GM20431 (cell line): ENCODE results near the gene CLIC4.
"Not testable (repeated sequence)": the region's sequence is repeated elsewhere in the genome, so short reads cannot be mapped to it uniquely, and the experiment has no call there.

ENCODE experiments used
- in situ Hi-C: fragments of 300-500 bp; cut with MseI, MboI; formaldehyde crosslinking; loops from one replicate; pipeline ENCODE4 v1.15.0; 2020; ENCODE audit warnings: low sequenced_read_pairs; ENCODE audit not compliant: unreplicated experiment

CLIC4 gene

GRCh38 chr1:24768873-24769605 is 23.8 kb downstream of the CLIC4 start:
- in situ Hi-C loops = no loop called here

- in situ Hi-C loops = no loop called here
These were observed 24.7 kb downstream of the CLIC4 start for GRCh38 chr1:24769656-24770651.

- in situ Hi-C loops = no loop called here
These were observed 25.6 kb downstream of the CLIC4 start for GRCh38 chr1:24770881-24771280.

DNA sequence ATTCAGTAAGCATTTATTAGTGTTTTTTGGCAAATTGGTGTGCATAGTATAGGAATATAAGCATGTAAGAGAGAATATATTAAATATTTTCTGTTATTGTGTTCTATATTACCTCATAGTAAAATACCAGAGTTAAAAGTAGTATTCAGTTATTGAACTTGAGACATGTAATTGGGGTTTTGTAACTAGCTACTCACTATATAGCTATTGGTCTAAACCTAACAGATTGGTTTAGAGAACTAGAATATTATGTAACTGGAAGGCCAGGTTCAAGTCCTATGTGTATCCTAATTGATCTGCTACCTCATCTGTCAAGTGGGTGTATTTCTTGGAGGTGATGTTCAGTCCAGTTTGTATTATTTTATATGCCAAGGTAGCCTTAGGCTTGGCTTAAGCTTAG is 26.3 kb downstream of the CLIC4 start:
- in situ Hi-C loops = no loop called here

- in situ Hi-C loops = no loop called here
These were observed 28.4 kb downstream of the CLIC4 start for GRCh38 chr1:24773618-24774017.

- in situ Hi-C loops = no loop called here
These were observed 30.1 kb downstream of the CLIC4 start for GRCh38 chr1:24775348-24775747.

DNA sequence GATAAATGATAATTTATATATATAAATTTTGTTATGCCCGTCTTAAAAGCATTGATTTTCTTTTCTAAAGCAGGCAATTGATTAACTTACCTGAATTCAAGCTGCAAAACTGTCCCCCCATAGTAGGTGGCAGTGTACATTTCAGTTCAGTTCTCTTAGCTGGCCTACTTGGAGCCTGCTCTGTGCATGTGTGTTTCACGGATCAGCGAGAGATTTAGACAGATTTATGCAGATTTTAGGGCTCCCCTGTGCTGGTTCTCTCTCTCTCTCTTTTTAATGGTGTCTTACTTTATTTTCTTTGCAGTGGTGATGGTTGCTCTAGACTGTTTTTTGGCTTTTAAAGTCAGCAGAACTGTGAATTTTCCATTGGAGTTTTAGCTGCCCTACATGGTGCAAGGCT is 30.7 kb downstream of the CLIC4 start:
- in situ Hi-C loops = no loop called here

- in situ Hi-C loops = no loop called here
These were observed 31.6 kb downstream of the CLIC4 start for GRCh38 chr1:24776821-24777220.

- in situ Hi-C loops = no loop called here
These were observed 32.9 kb downstream of the CLIC4 start for GRCh38 chr1:24778141-24778540.

- in situ Hi-C loops = not testable (repeated sequence)
These were observed 34.0 kb downstream of the CLIC4 start for GRCh38 chr1:24779199-24779598.

DNA sequence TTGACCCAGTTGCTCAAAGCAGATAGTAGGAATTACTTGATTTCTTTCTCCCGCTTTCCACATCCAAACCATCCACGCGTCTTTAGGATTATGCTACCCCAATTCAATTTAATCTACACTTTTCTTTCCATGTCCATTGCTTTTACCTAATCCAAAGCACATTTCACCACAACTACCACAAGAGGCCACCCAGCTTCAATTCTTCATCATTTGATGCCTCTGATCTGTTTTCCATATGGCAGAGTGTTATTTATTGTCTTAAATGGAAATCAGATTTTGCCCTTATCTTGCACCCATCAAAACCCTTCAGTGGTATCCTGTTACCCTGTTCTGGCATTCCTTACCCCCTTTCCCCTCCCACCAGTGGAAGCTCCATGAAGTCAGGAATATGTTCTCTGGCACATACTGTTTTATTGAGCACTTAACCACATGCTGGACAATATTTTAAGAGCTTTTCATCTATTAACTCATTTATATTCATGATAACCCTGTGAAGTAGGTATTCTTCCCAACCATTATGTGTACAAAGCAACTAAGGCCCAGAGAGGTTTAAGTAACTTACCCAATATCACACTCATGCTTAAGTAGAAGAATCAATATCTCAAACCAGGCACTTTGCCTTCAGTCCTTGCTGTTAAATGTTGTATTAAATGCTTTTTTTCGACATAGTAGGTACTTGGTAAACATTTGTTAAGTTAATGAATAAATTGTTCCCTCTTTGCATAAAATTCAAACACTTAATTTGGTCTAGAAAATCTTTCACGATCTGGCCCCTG is 34.6 kb downstream of the CLIC4 start:
- in situ Hi-C loops = no loop called here

GRCh38 chr1:24780626-24781025 is 35.4 kb downstream of the CLIC4 start:
- in situ Hi-C loops = not testable (repeated sequence)

DNA sequence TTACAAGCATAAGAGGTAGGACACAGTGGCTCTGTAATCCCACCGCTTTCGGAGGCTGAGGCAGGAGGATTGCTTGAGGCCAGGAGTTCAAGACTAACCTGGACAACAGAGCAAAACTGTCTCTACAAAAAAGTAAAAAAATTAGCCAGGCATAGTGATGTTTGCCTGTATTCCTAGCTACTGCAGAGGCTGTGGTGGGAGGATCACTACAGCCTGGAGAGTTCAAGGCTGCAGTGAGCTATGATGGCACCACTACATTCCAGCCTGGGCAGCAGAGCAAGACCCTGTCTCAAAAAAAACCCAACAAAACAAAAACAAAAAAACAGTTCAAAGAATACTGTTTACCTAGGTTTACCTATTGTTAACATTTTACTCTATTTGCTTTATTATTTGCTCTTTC is 37.4 kb downstream of the CLIC4 start:
- in situ Hi-C loops = no loop called here

- in situ Hi-C loops = no loop called here
These were observed 38.5 kb downstream of the CLIC4 start for GRCh38 chr1:24783713-24784112.

GRCh38 chr1:24786191-24786590 is 40.9 kb downstream of the CLIC4 start:
- in situ Hi-C loops = no loop called here

GRCh38 chr1:24790490-24790889 is 45.2 kb downstream of the CLIC4 start:
- in situ Hi-C loops = no loop called here

GRCh38 chr1:24793447-24794129 is 48.3 kb downstream of the CLIC4 start:
- in situ Hi-C loops = no loop called here

DNA sequence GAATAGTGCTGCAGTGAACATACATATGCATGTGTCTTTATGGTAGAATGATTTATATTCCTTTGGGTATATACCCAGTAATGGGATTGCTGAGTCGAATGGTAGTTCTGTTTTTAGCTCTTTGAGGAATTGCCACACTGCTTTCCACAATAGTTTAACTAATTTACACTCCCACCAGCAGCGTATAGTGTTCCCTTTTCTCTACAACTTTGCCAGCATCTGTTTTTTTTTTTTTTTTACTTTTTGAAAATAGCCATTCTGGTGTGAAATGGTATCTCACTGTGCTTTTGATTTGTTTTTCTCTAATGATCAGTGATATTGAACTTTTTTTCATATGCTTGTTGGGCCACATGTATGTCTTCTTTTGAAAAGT is 48.9 kb downstream of the CLIC4 start:
- in situ Hi-C loops = not testable (repeated sequence)

DNA sequence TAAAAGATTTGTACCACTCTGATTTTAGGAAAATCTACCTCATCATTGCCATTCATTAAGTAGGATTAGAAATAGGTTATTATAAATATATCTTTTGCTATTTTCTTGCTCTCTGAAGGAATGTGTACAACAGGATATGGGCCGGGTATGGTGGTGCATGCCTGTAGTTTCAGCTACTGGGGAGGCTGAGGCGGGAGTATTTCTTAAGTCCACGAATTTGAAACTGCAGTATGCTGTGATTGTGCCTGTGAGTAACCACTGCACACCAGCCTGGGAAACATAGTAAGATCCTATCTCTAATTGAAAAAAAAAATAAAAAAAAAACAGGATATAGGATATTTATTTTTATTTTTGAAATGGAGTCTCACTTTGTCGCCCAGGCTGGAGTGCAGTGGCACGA is 50.0 kb downstream of the CLIC4 start:
- in situ Hi-C loops = no loop called here

- in situ Hi-C loops = no loop called here
These were observed 51.3 kb downstream of the CLIC4 start for GRCh38 chr1:24796524-24796923.
